ENCODE data around the gene POLR1G.

GRCh38 chr19:45446295-45446694, 39.9 kb downstream of the POLR1G start:
- TF ChIP-seq, protein P1, sequence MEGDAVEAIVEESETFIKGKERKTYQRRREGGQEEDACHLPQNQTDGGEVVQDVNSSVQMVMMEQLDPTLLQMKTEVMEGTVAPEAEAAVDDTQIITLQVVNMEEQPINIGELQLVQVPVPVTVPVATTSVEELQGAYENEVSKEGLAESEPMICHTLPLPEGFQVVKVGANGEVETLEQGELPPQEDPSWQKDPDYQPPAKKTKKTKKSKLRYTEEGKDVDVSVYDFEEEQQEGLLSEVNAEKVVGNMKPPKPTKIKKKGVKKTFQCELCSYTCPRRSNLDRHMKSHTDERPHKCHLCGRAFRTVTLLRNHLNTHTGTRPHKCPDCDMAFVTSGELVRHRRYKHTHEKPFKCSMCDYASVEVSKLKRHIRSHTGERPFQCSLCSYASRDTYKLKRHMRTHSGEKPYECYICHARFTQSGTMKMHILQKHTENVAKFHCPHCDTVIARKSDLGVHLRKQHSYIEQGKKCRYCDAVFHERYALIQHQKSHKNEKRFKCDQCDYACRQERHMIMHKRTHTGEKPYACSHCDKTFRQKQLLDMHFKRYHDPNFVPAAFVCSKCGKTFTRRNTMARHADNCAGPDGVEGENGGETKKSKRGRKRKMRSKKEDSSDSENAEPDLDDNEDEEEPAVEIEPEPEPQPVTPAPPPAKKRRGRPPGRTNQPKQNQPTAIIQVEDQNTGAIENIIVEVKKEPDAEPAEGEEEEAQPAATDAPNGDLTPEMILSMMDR (IDR thresholded peaks at IDR 0.05; ENCODE audit: low read length): peak; percentile 57
- TF ChIP-seq EZH2 (optimal IDR thresholded peaks at IDR 0.05; ENCODE audit: low read depth, low read length) (no peak), EZH2phosphoT487 (IDR thresholded peaks at IDR 0.05; ENCODE audit: low read length) (no peak)
